NCI-H226 (cell line): Measurements from ENCODE around the gene MFAP2.

Experiments
- DNase-seq: peaks from one replicate; pipeline ENCODE4 v3.0.0-alpha.2; 2015

The MFAP2 gene

GRCh38 chr1:16926491-16927073 lies 53.8 kb downstream of the MFAP2 start:
- DNase-seq: no peak

- DNase-seq: no peak
Observed at GRCh38 chr1:16925635-16926490, 54.6 kb downstream of the MFAP2 start.

GRCh38 chr1:16924919-16925477 lies 55.4 kb downstream of the MFAP2 start:
- DNase-seq: no peak
